ENCODE measurements around the gene PACS1.
"Not testable (repeated sequence)": the region's sequence is repeated elsewhere in the genome, so short reads cannot be mapped to it uniquely, and the experiment has no call there.

The PACS1 gene

GRCh38 chr11:66242095-66242765, 172.2 kb downstream of the PACS1 start:
- in situ Hi-C loops (cut with MboI; ENCODE audit: low sequenced_read_pairs) = no loop called here

- in situ Hi-C loops (cut with MboI; ENCODE audit: low sequenced_read_pairs) = no loop called here
Observed at GRCh38 chr11:66243782-66244535, 173.9 kb downstream of the PACS1 start.

GRCh38 chr11:66247295-66247694, 177.2 kb downstream of the PACS1 start:
- in situ Hi-C loops (cut with MboI; ENCODE audit: low sequenced_read_pairs) = no loop called here

- in situ Hi-C loops (cut with MboI; ENCODE audit: low sequenced_read_pairs) = no loop called here
Observed at GRCh38 chr11:66247801-66248200, 177.7 kb downstream of the PACS1 start.

GRCh38 chr11:66248903-66249302, 178.8 kb downstream of the PACS1 start:
- in situ Hi-C loops (cut with MboI; ENCODE audit: low sequenced_read_pairs) = no loop called here

GRCh38 chr11:66251809-66252208, 181.7 kb downstream of the PACS1 start:
- in situ Hi-C loops (cut with MboI; ENCODE audit: low sequenced_read_pairs) = no loop called here

- in situ Hi-C loops (cut with MboI; ENCODE audit: low sequenced_read_pairs) = not testable (repeated sequence)
Observed at GRCh38 chr11:66253081-66253480, 183.0 kb downstream of the PACS1 start.

- in situ Hi-C loops (cut with MboI; ENCODE audit: low sequenced_read_pairs) = no loop called here
Observed at GRCh38 chr11:66258473-66258893, 188.4 kb downstream of the PACS1 start.

GRCh38 chr11:66259225-66259624, 189.2 kb downstream of the PACS1 start:
- in situ Hi-C loops (cut with MboI; ENCODE audit: low sequenced_read_pairs) = no loop called here

GRCh38 chr11:66259956-66260355, 189.9 kb downstream of the PACS1 start:
- in situ Hi-C loops (cut with MboI; ENCODE audit: low sequenced_read_pairs) = no loop called here

- in situ Hi-C loops (cut with MboI; ENCODE audit: low sequenced_read_pairs) = no loop called here
Observed at GRCh38 chr11:66261578-66261977, 191.5 kb downstream of the PACS1 start.

GRCh38 chr11:66262191-66262590, 192.1 kb downstream of the PACS1 start:
- in situ Hi-C loops (cut with MboI; ENCODE audit: low sequenced_read_pairs) = no loop called here

GRCh38 chr11:66262696-66263095, 192.6 kb downstream of the PACS1 start:
- in situ Hi-C loops (cut with MboI; ENCODE audit: low sequenced_read_pairs) = no loop called here

- in situ Hi-C loops (cut with MboI; ENCODE audit: low sequenced_read_pairs) = no loop called here
Observed at GRCh38 chr11:66263231-66263630, 193.2 kb downstream of the PACS1 start.

- in situ Hi-C loops (cut with MboI; ENCODE audit: low sequenced_read_pairs) = no loop called here
Observed at GRCh38 chr11:66263785-66264184, 193.7 kb downstream of the PACS1 start.

GRCh38 chr11:66264383-66264782, 194.3 kb downstream of the PACS1 start:
- in situ Hi-C loops (cut with MboI; ENCODE audit: low sequenced_read_pairs) = no loop called here

GRCh38 chr11:66264914-66265313, 194.8 kb downstream of the PACS1 start:
- in situ Hi-C loops (cut with MboI; ENCODE audit: low sequenced_read_pairs) = no loop called here

- in situ Hi-C loops (cut with MboI; ENCODE audit: low sequenced_read_pairs) = no loop called here
Observed at GRCh38 chr11:66265531-66266377, 195.7 kb downstream of the PACS1 start.

- in situ Hi-C loops (cut with MboI; ENCODE audit: low sequenced_read_pairs) = no loop called here
Observed at GRCh38 chr11:66266378-66267038, 196.4 kb downstream of the PACS1 start.

GRCh38 chr11:66267039-66267378, 196.9 kb downstream of the PACS1 start:
- in situ Hi-C loops (cut with MboI; ENCODE audit: low sequenced_read_pairs) = no loop called here

All from HL-60/S4 treated with phorbol 12-myristate 13-acetate at 8.2 ng/mL for 4 days and 3 days (cell line).